ENCODE measurements around the gene DOCK9. TPM values are rescaled to one million over a fixed set of nuclear protein-coding genes. Genes with fewer than 3 reads are reported as not detected.

Gene DOCK9
- total RNA-seq, 1 experiment from 2014 or later = 36.6 TPM

GRCh38 chr13:98751861-98752466, 225.9 kb downstream of the DOCK9 start (continued):
- no peak for TF ChIP-seq E2F4 (CRISPR knock-in tag; IDR thresholded peaks at IDR 0.05; ENCODE audit: borderline replicate concordance, low read depth)

GRCh38 chr13:98751367-98751782, 226.5 kb downstream of the DOCK9 start:
- DNase-seq (ENCODE audit: low spot score) = peak; percentile 65
- Mint-ChIP-seq H3K36me3 (peaks cover 5% of the 10 kb centered on the region; the same call in 1 of the 2 replicates), H3K27me3 (ENCODE audit: low read depth) (peaks cover 33% of the 10 kb centered on the region), H3K9me3 (peaks cover 19% of the 10 kb centered on the region), H3K4me1 (peaks cover 15% of the 10 kb centered on the region), H3K27ac (no peak overlapping the region; the same call in 1 of the 2 replicates), H3K4me3 (peak overlapping the region; percentile 70)
- TF ChIP-seq ZNF138 (CRISPR knock-in tag; conservative IDR thresholded peaks at IDR 0.05) (no peak), SP1 (CRISPR knock-in tag; conservative IDR thresholded peaks at IDR 0.05) (0 out of 2 replicates have a peak, but pooled peaks have one; percentile 14)
- ChIA-PET POLR2A (no interaction called here), CTCF (interaction anchor here (0.8 to 2.2 kb wide), 12 partner anchors 9 to 306 kb away, joined by 3 to 9 read pairs (median 3); no protein-coding TSS in a partner anchor)
- peak; percentile 84 for ATAC-seq

GRCh38 chr13:98749501-98749900, 228.4 kb downstream of the DOCK9 start:
- TF ChIP-seq ZBTB43 (CRISPR knock-in tag; IDR thresholded peaks at IDR 0.05) (no peak), FOXP4 (CRISPR knock-in tag; IDR thresholded peaks at IDR 0.05) (no peak), ZNF232 (CRISPR knock-in tag; IDR thresholded peaks at IDR 0.05) (no peak)
- POLR2A ChIA-PET = no interaction called here
- Mint-ChIP-seq H3K4me1 (peaks cover 15% of the 10 kb centered on the region), H3K9me3 (peaks cover 30% of the 10 kb centered on the region), H3K4me3 (no peak overlapping the region), H3K27me3 (ENCODE audit: low read depth) (peaks cover 33% of the 10 kb centered on the region), H3K36me3 (peaks cover 5% of the 10 kb centered on the region; the same call in 1 of the 2 replicates), H3K27ac (no peak overlapping the region)
- CTCF ChIA-PET = no interaction called here
- ATAC-seq (no peak), DNase-seq (ENCODE audit: low spot score) (no peak)

GRCh38 chr13:98746968-98747367, 230.9 kb downstream of the DOCK9 start:
- H3K27me3 Mint-ChIP-seq (ENCODE audit: low read depth) = peaks cover 13% of the 10 kb centered on the region
- no peak overlapping the region for H3K4me3 Mint-ChIP-seq
- TF ChIP-seq GRHL2 (CRISPR knock-in tag; IDR thresholded peaks at IDR 0.05; ENCODE audit: insufficient replicate concordance, severe bottlenecking) (no peak), TEAD1 (CRISPR knock-in tag; IDR thresholded peaks at IDR 0.05) (no peak), ZBTB43 (CRISPR knock-in tag; IDR thresholded peaks at IDR 0.05) (no peak), ZSCAN18 (CRISPR knock-in tag; IDR thresholded peaks at IDR 0.05) (no peak), TP53 (CRISPR knock-in tag; IDR thresholded peaks at IDR 0.05) (no peak), ATF1 (CRISPR knock-in tag; IDR thresholded peaks at IDR 0.05) (no peak), FOXP1 (CRISPR knock-in tag; IDR thresholded peaks at IDR 0.05; ENCODE audit: borderline replicate concordance) (no peak), ERG (CRISPR knock-in tag; IDR thresholded peaks at IDR 0.05) (no peak), TCF7 (CRISPR knock-in tag; IDR thresholded peaks at IDR 0.05; ENCODE audit: low read depth) (no peak), ZNF121 (CRISPR knock-in tag; IDR thresholded peaks at IDR 0.05) (no peak), ZNF219 (CRISPR knock-in tag; IDR thresholded peaks at IDR 0.05; ENCODE audit: borderline replicate concordance) (no peak), NFYB (CRISPR knock-in tag; conservative IDR thresholded peaks at IDR 0.05; ENCODE audit: low read depth) (no peak), MXD4 (CRISPR knock-in tag; IDR thresholded peaks at IDR 0.05; ENCODE audit: borderline replicate concordance) (no peak), PREB (CRISPR knock-in tag; IDR thresholded peaks at IDR 0.05; ENCODE audit: borderline replicate concordance) (no peak), JAZF1 (CRISPR knock-in tag; IDR thresholded peaks at IDR 0.05) (no peak)

More at GRCh38 chr13:98746968-98747367, 230.9 kb downstream of the DOCK9 start:
- Mint-ChIP-seq H3K4me1 (peaks cover 15% of the 10 kb centered on the region), H3K36me3 (no peaks in the 10 kb centered on the region), H3K9me3 (peaks cover 15% of the 10 kb centered on the region), H3K27ac (no peak overlapping the region; the same call in 1 of the 2 replicates)
- ChIA-PET POLR2A (no interaction called here), CTCF (interaction anchor here (0.6 to 1.1 kb wide), 2 partner anchors 74 to 430 kb away, joined by 4 to 6 read pairs; no protein-coding TSS in a partner anchor)
- ATAC-seq (no peak), DNase-seq (ENCODE audit: low spot score) (no peak)

Data from WTC11 (cell line).